ENCODE data around the gene KLHL21. TPM values are rescaled to one million over a fixed set of nuclear protein-coding genes. Genes with fewer than 3 reads are reported as not detected.

The KLHL21 gene
- total RNA-seq, 1 experiment from 2014 or later, result 17.6 TPM

- no peak overlapping the region for H3K27ac Mint-ChIP-seq
- POLR2A ChIA-PET, result interaction anchor here (1.1 kb wide), 1 partner anchor 12 kb away, joined by 6 read pairs; the partner anchor contains the start of gene KLHL21
- H3K4me1 Mint-ChIP-seq, result peaks cover 21% of the 10 kb centered on the region
- CTCF ChIA-PET, result interaction anchor here (0.6 to 0.9 kb wide), 3 partner anchors 11 to 897 kb away, joined by 3 to 6 read pairs (median 3); partner anchors contain the start of gene KLHL21
- H3K27me3 Mint-ChIP-seq (ENCODE audit: low read depth), result peaks cover 13% of the 10 kb centered on the region
- H3K9me3 Mint-ChIP-seq, result no peaks in the 10 kb centered on the region
- peaks cover 19% of the 10 kb centered on the region for H3K36me3 Mint-ChIP-seq
- ATAC-seq, result 0 out of 2 replicates have a peak, but pooled peaks have one; percentile 1
- no peak for TF ChIP-seq TCF7 (CRISPR knock-in tag; IDR thresholded peaks at IDR 0.05; ENCODE audit: low read depth)
- no peak for TF ChIP-seq IRF1 (CRISPR knock-in tag; IDR thresholded peaks at IDR 0.05)
- no peak for TF ChIP-seq TEAD4 (CRISPR knock-in tag; IDR thresholded peaks at IDR 0.05)
- TF ChIP-seq ZNF232 (CRISPR knock-in tag; IDR thresholded peaks at IDR 0.05), result no peak
- no peak for TF ChIP-seq ZNF671 (CRISPR knock-in tag; IDR thresholded peaks at IDR 0.05)
- TF ChIP-seq NR1H2 (CRISPR knock-in tag; IDR thresholded peaks at IDR 0.05), result no peak
- TF ChIP-seq FOXK1 (CRISPR knock-in tag; IDR thresholded peaks at IDR 0.05), result no peak
- no peak for TF ChIP-seq ZNF425 (CRISPR knock-in tag; conservative IDR thresholded peaks at IDR 0.05)
- TF ChIP-seq SP1 (CRISPR knock-in tag; conservative IDR thresholded peaks at IDR 0.05), result no peak
- no peak for TF ChIP-seq E2F5 (CRISPR knock-in tag; IDR thresholded peaks at IDR 0.05)
- no peak for TF ChIP-seq ZBTB43 (CRISPR knock-in tag; IDR thresholded peaks at IDR 0.05)
- no peak for TF ChIP-seq ZMAT4 (CRISPR knock-in tag; IDR thresholded peaks at IDR 0.05)
- TF ChIP-seq FOXP1 (CRISPR knock-in tag; IDR thresholded peaks at IDR 0.05; ENCODE audit: borderline replicate concordance), result no peak
- TF ChIP-seq MXD4 (CRISPR knock-in tag; IDR thresholded peaks at IDR 0.05; ENCODE audit: borderline replicate concordance), result no peak
- TF ChIP-seq ZNF416 (CRISPR knock-in tag; IDR thresholded peaks at IDR 0.05), result no peak
- no peak for TF ChIP-seq CTCF (IDR thresholded peaks at IDR 0.05)
- peak overlapping the region; percentile 60 for H3K4me3 Mint-ChIP-seq
- DNase-seq (ENCODE audit: low spot score), result peak; percentile 58
These were observed 11.6 kb upstream of the KLHL21 start for GRCh38 chr1:6614019-6614928.

Measured in WTC11 (cell line).